Aortic smooth muscle cell (primary cell): ENCODE results near the gene GIMAP6. TPM values are rescaled to one million over a fixed set of nuclear protein-coding genes. Genes with fewer than 3 reads are reported as not detected.

Experiments
- total RNA-seq: library from RNA; depleted of rRNA; stranded (reverse); fragments of >200 nt; gene quantifications from 2 replicates; pipeline ENCODE4 v1.2.3, GENCODE V29; 2014

The GIMAP6 gene
- total RNA-seq = 1.7 and 5.4 TPM in 2 replicates

DNA sequence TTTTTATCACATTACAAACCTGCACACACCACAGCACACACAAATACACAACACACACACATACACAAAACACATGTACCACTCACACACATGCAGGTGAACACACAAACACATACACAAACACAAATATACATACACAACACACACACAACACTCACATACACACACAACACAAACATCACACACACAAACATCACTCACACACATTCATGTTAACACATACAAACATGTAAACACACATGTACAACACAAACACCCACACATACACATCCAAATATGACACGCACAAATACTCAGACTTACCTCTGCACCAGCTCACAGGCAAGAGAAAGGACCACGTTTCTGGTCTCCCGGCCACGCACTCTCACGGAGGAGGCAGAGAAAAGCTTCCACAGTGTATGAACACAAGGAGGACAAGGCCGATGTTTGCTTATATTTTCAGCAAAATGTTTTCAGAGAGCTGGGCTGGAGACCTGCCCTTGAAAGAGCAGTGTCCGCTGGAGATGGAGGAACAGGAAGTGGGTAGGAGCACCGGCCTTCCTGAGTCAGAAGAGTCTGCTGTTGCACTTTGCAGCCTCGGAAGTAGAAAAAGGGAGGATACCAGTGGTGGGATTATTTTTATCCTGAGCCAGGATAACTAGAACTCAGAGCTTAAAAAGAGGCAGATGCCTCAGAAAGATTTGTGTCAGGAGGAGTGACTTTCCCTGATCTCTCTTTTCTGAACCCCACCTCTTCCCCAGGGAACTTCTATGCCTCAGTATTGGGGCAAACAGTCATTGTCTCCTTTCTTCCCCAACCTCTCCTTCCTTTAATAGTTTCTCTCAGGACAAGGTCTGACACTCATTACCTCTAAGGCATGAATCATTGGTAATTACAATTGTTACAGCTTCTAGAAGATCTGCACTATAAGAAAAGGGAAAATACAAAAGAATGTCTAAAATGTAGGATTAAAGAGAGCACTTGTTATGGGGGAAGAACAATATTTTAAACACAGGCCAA, at the start of gene GIMAP6:
TSS of gene GIMAP6 (minus strand) at position 520 of the 999 bp plus-strand sequence. CDS start 2,243 bp downstream, outside the sequence.

Other genes starting within 250 kb of the GIMAP6 start
- gene GIMAP8, start 181.8 kb downstream of the GIMAP6 start, total RNA-seq = 0.62 and 2.1 TPM in 2 replicates
- gene GIMAP7, start 117.5 kb downstream of the GIMAP6 start, total RNA-seq = 0.44 and 1.8 TPM in 2 replicates
- gene GIMAP4, start 65.0 kb downstream of the GIMAP6 start, total RNA-seq = 0.13 and 0.81 TPM in 2 replicates
- 0.68 and 1.6 TPM in 2 replicates for gene GIMAP2, start 53.3 kb upstream of the GIMAP6 start, total RNA-seq
- gene GIMAP1, start 84.2 kb upstream of the GIMAP6 start, total RNA-seq = 0.25 and 0.26 TPM in 2 replicates
- 0.12 and 0.26 TPM in 2 replicates for gene GIMAP5, start 105.0 kb upstream of the GIMAP6 start, total RNA-seq
- 0.13 TPM in 1 of 2 replicates, not detected in the other for gene TMEM176B, start 168.0 kb upstream of the GIMAP6 start, total RNA-seq
- not detected in 2 replicates for gene TMEM176A, start 168.4 kb upstream of the GIMAP6 start, total RNA-seq
- gene AOC1, start 220.1 kb upstream of the GIMAP6 start, total RNA-seq = not detected in 2 replicates